Measurements from ENCODE around the gene SEC16A.

SEC16A gene

GRCh38 chr9:136482793-136483588, at the start of gene SEC16A:
Gene SEC16A (minus strand): TSS chr9:136483040. CDS start chr9:136477615, 5,425 bp downstream.
- no peak for TF ChIP-seq JUND (IDR thresholded peaks at IDR 0.05; ENCODE audit: low read depth)
- in situ Hi-C loops (cut with HindIII; ENCODE audit: low pct_unique_long_range_greater_than_20kb, low sequenced_read_pairs) = no loop called here
- peak; percentile 95 to 99 for DNase-seq (ENCODE audit: low read depth in 1 of 2, low spot score in 1 of 2)

DNA sequence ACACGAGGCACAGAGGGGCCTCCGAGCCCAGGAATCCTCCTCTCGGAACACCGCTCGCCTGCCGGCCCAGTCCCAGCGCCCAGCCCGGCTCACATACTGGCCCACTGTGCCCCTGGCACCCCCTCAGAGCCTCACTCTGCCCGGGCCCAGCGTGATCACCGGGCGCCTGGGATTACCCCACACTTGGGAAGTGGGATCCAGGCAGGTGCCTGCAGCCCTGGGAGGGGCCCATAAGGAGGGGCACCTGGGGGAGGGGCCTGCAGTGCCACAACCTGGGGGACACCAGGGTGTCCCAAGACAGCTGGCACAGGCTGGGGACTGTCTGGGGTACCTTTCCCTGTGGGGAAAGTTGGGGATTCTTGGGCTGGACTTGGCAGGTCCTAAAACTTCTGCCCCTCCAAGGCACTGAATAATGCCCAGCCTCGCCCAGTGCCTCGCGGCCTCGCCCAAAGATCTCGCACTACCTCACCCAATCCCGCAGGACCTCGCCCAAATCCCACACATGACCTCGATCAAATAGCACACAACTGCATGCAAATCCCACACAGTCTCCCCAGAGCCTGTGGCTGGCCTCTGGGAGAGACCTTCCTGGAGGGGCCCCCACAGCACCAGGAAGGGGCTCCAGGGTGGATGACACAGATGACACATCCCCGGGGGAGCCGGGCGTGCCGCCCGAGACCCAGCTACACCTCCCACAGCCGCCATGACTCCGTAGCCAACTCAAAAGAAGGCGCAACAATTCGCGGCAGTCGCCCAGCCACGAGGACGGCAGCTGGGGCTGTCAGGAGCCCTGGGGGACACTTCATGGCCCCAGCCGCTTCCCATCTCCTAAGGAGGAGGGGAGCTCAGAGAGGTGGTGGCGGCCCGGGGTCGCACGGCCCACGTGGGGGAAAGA, 49.3 kb upstream of the SEC16A start:
- in situ Hi-C loops (cut with HindIII; ENCODE audit: low pct_unique_long_range_greater_than_20kb, low sequenced_read_pairs) = no loop called here
- no peak for DNase-seq (ENCODE audit: low read depth in 1 of 2, low spot score in 1 of 2)
- no peak for TF ChIP-seq JUND (IDR thresholded peaks at IDR 0.05; ENCODE audit: low read depth)

- TF ChIP-seq JUND (IDR thresholded peaks at IDR 0.05; ENCODE audit: low read depth) = no peak
- in situ Hi-C loops (cut with HindIII; ENCODE audit: low pct_unique_long_range_greater_than_20kb, low sequenced_read_pairs) = no loop called here
- DNase-seq (ENCODE audit: low read depth in 1 of 2, low spot score in 1 of 2) = no peak
Observed at GRCh38 chr9:136531186-136531903, 48.5 kb upstream of the SEC16A start.

- no peak for TF ChIP-seq JUND (IDR thresholded peaks at IDR 0.05; ENCODE audit: low read depth)
Observed at GRCh38 chr9:136530461-136531089, 47.7 kb upstream of the SEC16A start.

DNA sequence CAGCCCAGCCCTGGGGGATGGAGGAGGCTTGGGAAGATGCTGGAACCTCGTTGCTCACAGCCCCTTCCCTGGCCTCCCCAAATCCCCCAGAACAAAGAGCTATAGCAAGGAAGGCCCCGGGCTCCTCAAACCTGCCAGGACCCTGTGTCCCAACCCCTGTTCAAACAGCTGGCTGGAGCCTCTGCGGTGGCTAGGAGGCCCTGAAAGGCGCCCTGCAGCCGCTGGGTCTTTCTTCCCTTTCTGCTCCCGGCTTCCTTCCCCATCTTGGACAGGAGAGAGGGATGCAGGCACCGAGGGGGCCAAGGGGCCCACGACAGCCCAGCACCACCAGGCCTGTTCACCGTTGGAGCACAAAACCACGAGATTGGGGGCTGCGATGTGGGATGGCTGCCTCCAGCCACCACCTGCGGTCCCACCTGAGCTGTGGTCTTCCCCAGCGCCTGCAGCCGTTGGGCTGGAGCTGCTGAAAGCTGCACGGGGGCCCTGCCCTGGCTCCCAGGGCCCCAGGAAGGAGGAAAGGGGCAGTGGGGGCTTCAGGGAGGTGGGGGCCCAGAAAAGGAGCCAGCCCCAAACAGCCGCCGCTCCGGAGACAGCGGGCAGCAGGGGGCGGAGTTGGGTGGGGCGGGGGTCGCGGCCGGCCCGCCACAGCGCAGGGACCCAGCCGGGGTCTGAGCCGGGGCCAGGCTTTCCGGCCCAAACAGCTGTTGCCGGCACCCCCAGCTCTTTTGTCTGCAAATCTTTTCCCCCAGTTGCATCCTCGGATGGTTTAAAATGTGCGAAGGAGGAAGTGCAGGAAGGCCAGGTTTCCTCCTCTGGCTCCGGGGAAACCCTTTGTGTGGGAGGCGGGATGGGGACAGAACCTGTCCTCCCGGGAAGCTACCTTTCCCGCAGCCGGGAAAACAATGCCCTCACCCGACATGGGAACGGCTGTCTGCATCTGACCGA, 46.9 kb upstream of the SEC16A start:
- no peak for TF ChIP-seq JUND (IDR thresholded peaks at IDR 0.05; ENCODE audit: low read depth)
- DNase-seq (ENCODE audit: low read depth in 1 of 2, low spot score in 1 of 2) = peak in 1 of 2 experiments; percentile 57
- in situ Hi-C loops (cut with HindIII; ENCODE audit: low pct_unique_long_range_greater_than_20kb, low sequenced_read_pairs) = no loop called here

More at GRCh38 chr9:136530461-136531089, 47.7 kb upstream of the SEC16A start:
- in situ Hi-C loops (cut with HindIII; ENCODE audit: low pct_unique_long_range_greater_than_20kb, low sequenced_read_pairs) = no loop called here
- DNase-seq (ENCODE audit: low read depth in 1 of 2, low spot score in 1 of 2) = no peak

DNA sequence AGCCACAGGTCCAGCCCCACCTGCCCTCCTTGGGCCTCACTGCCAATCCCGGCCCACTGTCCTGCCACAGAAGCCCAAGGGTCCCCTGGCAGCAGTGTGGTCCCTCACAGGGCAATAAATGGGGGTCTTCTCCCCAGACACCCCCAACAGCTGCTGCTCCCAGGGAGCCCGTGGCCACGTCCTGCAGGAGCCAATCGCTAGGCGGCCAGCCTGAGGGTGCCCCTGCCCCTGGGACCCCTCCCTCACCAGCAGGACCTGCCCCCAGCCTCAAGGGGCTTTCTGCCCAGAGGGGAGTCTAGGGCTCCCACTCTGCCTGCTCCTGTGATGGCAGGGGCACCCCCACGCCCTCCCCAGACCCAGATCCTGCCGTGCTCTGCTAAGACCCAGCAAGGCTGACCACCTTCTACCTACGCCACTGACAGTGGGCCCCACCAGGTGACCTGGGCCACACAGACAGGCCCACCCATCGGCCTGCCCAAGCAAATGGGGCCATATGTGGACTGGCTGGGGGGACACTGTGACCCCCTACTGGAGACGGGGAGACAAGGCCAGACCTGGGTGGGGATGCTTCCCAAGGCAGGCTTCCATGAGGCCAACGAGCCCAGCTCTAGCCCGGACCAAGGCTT, 46.0 kb upstream of the SEC16A start:
- no peak for TF ChIP-seq JUND (IDR thresholded peaks at IDR 0.05; ENCODE audit: low read depth)
- in situ Hi-C loops (cut with HindIII; ENCODE audit: low pct_unique_long_range_greater_than_20kb, low sequenced_read_pairs) = no loop called here
- no peak for DNase-seq (ENCODE audit: low read depth in 1 of 2, low spot score in 1 of 2)

GRCh38 chr9:136527721-136528710, 45.2 kb upstream of the SEC16A start:
- DNase-seq (ENCODE audit: low read depth in 1 of 2, low spot score in 1 of 2) = peak; percentile 34 to 73
- in situ Hi-C loops (cut with HindIII; ENCODE audit: low pct_unique_long_range_greater_than_20kb, low sequenced_read_pairs) = no loop called here
- TF ChIP-seq JUND (IDR thresholded peaks at IDR 0.05; ENCODE audit: low read depth) = no peak

- no peak for TF ChIP-seq JUND (IDR thresholded peaks at IDR 0.05; ENCODE audit: low read depth)
- in situ Hi-C loops (cut with HindIII; ENCODE audit: low pct_unique_long_range_greater_than_20kb, low sequenced_read_pairs) = no loop called here
- DNase-seq (ENCODE audit: low read depth in 1 of 2, low spot score in 1 of 2) = no peak
Observed at GRCh38 chr9:136527131-136527530, 44.3 kb upstream of the SEC16A start.

DNA sequence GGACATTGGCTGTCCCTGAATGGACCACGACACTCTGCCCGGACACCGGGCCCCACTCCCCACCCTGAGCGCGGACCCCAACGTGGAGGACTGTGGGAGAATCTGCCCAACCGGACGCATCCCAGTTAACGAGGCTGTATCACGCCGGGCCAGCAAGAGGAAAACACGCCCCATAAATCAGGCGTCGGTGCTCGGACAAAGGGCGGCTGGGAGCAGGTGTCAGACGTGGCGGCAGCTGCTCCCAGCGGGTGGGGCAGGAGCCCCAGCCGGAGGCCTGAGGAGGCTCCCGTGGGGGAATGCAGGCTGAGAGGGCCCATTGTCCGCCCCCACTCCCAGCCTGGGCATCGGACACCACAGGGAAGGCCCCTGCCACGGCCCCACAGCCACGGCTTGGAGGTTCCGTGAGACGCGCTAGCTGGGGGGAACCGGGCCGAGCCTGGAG, 43.8 kb upstream of the SEC16A start:
- TF ChIP-seq JUND (IDR thresholded peaks at IDR 0.05; ENCODE audit: low read depth) = no peak
- in situ Hi-C loops (cut with HindIII; ENCODE audit: low pct_unique_long_range_greater_than_20kb, low sequenced_read_pairs) = no loop called here
- DNase-seq (ENCODE audit: low read depth in 1 of 2, low spot score in 1 of 2) = no peak
